Suppressor macrophage treated with lipopolysaccharide for 4 hours (primary cell): ENCODE results near the gene MIF.
"Not testable (repeated sequence)": the region's sequence is repeated elsewhere in the genome, so short reads cannot be mapped to it uniquely, and the experiment has no call there.

Experiments used
- DNase-seq: peaks from one replicate; pipeline ENCODE4 v3.0.0-alpha.2; 2020

MIF gene

GRCh38 chr22:23877566-23877965 is 16.6 kb upstream of the MIF start:
- no peak for DNase-seq

DNA sequence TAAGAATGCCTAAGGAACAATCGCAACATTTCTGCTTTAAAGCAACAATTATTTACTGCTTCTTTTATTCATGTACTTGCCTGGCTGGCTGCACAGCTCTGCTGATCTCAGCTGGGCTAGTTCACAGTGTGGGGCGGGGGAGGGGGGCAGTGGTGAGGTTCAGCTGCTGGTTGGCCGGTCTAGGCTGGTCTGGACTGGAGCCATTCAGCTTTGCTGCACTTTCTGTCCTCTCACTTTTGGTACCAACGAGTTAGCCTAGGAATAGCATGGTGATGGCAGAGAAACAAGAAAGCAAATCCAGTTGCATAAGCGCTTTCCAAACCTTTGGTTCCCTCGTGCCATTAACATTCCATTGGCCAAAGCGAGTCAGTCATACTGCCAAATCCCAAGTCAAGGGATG is 16.0 kb upstream of the MIF start:
- no peak for DNase-seq

DNA sequence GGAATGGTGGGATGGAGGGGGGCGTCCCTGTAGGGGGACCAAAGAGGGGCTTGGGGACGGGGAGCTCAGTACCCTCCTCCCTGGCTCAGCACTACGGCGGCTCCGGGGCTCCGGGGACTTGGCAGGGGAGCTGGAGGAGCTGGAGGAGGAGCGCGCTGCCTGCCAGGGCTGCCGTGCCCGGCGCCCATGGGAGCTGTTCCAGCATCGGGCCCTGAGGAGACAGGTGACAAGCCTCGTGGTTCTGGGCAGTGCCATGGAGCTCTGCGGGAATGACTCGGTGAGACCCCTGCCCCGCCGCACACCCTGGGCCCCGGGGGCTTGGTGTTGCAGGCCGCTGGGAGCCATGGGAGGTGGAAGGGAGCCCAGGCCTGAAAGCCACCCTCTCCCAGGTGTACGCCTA is 11.8 kb upstream of the MIF start:
- no peak for DNase-seq

DNA sequence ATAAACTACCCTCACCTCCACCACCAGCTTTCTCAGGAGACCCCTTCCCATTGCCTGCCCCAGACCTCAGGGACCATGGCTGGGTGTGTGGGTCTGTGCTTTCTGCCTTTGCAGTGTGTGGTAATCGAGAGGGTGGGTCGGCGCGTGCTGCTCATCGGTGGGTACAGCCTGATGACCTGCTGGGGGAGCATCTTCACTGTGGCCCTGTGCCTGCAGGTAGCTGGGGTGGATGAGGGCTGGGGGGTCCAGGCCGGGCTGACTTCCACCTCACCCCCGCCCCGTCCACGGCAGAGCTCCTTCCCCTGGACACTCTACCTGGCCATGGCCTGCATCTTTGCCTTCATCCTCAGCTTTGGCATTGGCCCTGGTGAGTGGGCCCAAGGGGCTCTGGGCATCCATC is 10.5 kb upstream of the MIF start:
- DNase-seq, result no peak

DNA sequence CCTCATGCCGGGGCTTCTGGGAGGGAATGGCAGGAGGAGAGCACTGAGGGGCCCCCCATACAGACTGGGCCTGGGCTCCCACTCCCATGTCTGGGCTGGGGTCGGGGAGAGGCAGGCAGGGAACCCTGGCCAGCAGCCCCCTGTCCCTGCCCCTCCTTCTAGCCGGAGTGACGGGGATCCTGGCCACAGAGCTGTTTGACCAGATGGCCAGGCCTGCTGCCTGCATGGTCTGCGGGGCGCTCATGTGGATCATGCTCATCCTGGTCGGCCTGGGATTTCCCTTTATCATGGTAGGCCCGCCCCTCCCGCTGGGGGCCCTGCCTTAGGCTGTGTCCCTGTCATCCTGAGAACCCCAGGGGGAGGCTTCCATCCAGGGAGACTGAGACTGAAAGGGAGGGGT is 10.0 kb upstream of the MIF start:
- DNase-seq, result no peak

DNA sequence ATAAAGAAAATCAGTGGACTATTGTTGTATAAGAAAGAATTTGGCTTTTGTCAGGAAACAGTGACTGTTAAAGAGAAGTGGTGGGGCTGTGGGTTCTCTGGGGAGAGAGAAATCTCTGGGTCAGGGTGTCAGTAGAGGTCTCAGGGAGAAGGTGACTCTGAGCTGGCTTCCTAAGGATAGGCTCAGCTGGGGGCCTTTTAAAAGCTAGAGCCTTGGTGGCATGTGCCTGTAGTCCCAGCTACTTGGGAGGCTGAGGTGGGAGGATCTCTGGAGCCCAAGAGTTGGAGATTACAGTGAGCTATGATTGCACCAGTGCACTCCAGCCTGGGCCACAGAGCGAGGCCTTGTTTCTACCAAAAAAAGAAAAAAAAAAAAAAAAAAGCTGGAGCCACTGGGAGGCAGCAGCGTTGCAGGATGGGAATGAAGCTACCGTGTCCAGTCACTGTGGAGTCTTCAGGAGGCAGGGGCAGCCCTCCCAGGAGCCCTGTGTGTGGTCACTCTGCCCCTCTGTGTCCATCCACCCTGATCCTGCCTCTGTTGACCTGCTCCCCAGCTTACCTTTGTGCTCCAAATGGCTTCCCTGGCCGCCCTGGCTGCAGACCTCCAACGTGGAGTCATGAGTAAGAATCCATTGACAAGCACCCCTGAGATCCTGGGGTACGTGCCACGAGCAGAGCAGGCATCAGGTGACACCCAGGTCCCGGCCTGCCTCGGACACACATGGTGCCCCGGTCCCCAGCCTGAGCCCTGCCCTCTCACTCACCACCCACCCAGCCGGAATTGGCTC is 5.4 kb upstream of the MIF start:
- peak; percentile 21 for DNase-seq

- no peak for DNase-seq
Observed at GRCh38 chr22:23889620-23890019, 4.6 kb upstream of the MIF start.

DNA sequence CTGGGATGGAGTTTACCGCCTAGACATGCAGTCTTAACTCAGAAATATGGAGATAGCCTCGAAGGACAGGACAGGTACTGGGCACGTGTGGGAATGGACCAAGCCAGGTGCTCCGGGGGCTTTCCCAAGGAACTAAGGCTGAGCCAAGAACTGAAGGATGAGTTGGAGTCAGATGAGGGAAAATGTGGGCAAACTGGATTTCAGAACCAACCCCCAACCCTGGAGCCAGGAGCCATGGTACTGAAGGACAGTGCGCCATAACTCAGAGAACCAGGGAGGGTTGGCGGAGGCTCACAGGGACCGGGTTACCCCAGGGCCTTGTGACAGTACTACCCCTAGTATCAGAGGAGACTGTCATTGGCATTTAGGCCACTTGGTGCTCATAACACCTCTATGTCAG is 2.5 kb upstream of the MIF start:
- no peak for DNase-seq

- no peak for DNase-seq
Observed at GRCh38 chr22:23892130-23892529, 2.1 kb upstream of the MIF start.

DNA sequence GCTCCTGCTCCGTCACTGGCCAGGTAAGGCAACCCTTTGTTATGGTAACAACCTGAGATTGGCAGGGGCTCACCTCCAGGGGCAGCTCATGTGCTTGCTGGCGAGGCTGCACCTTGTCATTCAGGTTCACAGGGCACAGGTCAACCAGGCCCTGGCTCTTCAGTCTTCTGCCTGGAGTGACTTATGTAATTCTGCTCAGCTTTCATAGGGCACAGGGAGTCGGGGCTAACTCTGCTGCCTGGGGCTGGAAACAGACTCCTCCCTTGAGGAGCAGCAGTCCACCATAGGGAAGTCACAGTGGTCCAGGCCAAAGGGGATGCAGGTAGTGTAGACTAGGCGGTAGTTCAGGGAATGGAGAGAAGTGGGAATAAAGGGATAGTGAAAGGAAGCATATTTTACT is 1.5 kb upstream of the MIF start:
- DNase-seq, result no peak

DNA sequence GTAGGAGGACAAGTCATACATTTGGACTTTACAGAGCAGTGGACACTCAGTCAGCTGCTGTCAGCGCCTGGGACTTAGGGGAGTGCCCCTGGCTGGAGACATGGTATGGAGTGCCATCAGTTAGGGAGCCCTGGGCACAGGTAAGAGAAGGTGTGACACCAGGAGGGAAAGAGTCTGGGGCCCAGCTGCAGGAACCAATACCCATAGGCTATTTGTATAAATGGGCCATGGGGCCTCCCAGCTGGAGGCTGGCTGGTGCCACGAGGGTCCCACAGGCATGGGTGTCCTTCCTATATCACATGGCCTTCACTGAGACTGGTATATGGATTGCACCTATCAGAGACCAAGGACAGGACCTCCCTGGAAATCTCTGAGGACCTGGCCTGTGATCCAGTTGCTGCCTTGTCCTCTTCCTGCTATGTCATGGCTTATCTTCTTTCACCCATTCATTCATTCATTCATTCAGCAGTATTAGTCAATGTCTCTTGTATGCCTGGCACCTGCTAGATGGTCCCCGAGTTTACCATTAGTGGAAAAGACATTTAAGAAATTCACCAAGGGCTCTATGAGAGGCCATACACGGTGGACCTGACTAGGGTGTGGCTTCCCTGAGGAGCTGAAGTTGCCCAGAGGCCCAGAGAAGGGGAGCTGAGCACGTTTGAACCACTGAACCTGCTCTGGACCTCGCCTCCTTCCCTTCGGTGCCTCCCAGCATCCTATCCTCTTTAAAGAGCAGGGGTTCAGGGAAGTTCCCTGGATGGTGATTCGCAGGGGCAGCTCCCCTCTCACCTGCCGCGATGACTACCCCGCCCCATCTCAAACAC is 850 bp upstream of the MIF start:
- no peak for DNase-seq

DNA sequence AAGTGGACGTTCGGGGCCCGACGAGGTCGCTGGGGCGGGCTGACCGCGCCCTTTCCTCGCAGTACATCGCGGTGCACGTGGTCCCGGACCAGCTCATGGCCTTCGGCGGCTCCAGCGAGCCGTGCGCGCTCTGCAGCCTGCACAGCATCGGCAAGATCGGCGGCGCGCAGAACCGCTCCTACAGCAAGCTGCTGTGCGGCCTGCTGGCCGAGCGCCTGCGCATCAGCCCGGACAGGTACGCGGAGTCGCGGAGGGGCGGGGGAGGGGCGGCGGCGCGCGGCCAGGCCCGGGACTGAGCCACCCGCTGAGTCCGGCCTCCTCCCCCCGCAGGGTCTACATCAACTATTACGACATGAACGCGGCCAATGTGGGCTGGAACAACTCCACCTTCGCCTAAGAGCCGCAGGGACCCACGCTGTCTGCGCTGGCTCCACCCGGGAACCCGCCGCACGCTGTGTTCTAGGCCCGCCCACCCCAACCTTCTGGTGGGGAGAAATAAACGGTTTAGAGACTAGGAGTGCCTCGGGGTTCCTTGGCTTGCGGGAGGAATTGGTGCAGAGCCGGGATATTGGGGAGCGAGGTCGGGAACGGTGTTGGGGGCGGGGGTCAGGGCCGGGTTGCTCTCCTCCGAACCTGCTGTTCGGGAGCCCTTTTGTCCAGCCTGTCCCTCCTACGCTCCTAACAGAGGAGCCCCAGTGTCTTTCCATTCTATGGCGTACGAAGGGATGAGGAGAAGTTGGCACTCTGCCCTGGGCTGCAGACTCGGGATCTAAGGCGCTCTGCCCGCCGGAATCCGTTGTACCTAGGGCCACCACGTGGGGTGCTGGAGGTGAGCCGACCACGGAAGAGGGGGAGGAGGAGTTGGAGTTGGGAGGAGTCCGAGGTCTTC is 771 bp downstream of the MIF start:
- DNase-seq, result peak; percentile 64

- DNase-seq, result no peak
Observed at GRCh38 chr22:23895599-23896144, 1.5 kb downstream of the MIF start.

DNA sequence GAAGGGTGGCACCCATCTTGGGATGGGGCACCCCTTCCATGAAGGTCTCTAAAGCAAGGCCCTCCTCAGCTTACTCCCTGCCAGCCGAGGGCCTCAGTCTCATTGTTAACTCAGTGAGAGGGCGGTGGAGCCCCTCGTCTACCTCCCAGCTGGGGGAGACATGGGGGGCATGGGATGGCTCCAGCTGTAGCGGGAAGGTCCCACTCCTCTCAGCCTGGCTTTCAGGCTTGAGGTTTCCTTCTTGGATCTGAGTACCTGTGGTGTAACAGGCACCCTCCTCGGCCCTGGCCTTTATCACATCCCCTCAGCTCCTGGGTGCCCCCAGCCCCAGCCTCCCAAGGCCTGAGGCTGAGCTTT is 2.0 kb downstream of the MIF start:
- DNase-seq, result no peak

DNA sequence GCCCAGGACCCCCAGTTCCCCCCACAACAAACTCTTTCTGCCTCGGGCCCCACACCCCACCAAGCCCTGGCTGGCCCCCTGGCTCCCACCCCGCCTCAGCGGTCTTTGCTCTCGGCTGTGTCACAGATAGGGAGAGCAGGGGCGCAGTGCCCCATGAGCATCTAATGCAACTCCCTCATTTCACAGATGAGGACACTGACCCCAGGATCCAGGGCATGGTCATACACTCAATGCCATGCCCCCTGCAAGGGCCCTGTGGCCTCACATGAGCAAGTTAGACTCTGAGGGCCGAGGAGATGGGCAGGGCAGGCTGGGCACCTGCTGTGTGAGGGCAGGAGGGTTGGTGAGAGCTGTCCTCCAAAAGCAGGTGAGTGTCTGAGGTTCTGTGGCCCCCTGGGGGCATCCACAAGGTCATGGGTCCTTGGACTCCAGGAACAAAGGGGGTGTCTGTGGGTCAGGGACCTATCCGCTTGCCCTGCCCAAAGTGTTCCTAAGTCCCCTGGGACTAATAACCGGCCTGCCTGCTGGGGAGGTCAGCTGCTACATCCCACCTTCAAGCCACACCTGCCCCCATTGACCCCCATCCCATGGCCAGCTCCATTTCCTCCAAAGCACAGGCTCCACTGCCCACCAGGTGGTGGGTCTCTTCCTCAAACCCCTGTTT is 2.5 kb downstream of the MIF start:
- DNase-seq, result no peak

- DNase-seq, result no peak
Observed at GRCh38 chr22:23897320-23897719, 3.1 kb downstream of the MIF start.

DNA sequence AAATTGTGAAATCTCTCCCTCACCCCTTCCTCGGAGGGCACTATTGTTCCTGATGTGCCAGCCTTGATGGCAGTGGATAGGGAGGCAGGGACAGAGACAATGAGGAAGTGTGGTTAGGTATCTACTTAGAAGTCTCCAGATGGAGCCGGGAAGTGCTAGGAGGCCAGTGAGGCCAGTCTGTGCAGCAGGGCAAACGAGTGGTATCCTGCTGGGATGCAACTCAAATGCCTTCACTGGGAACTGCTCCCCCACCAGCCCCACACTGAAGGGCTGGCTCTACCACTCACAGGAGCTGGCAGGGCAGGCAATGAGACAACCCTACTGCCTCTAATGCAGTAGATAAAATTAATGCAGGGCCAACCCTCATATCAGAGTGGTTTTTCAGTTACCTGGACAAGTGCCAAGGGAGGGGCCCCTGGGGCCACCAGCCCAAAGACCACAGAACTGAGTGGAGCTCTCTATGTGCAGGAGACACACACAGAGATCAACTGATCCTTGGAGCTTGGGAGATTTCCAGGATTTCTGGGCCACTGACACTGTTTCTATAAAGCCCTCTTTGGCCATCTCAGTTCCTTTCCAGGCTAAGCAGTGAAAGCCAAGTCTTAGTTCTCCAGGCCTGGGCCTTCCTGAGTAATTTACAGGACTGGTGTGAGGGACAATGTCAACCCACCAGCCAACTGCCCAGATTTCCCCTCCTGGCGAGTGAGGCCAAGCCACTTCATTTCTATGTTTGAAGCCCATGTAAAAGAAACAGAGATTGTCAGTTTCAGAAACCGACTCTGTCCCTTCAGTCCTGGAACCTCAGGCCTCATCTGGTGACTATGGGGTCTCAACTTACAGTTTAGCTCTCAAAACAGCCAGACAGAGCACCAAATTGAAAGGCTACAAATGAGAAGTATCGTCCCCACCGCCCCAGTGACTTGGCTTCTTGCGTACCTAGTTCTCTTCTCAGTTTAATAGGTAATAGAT is 4.1 kb downstream of the MIF start:
- no peak for DNase-seq

DNA sequence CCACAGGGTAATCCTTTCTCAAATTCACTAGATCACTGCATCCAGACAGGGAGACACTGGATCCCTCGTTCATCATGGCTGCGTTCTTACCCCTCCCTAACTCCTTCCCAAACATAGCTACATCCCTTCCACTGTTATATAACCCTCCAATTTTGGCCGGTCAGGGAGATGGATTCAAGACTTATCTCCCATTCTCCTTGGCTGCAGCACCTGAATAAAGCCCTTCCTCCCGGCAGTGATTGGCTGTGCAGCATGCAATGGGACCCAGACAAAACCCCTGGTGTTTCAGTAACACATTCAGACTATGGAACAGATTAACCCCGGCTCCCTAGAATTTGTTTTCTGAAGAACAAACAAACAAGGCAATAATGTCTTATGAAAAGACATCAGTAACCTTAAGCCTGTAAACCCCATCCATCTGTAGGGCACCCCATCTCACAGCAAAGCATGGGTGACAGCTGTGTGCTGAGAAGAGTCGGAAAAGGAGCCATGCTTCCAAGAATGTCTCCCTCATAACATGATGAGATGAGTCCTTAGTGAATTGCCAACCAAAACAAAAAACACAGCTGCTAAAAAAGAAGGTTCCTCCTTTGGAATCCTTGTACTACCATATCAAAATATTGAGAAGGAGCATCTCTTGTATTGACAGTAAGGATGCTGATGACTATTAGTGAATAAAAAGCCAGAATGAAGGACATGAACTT is 5.0 kb downstream of the MIF start:
- no peak for DNase-seq

DNA sequence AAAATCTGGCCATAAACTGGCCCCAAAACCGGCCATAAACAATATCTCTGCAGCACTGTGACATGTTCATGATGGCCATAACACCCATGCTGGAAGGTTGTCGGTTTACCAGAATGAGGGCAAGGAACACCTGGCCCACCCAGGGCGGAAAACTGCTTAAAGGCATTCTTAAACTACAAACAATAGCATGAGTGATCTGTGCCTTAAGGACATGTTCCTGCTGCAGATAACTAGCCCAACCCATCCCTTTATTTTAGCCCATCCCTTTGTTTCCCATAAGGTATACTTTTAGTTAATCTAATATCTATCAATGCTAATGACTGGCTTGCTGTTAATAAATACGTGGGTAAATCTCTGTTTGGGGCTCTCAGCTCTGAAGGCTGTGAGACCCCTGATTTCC is 6.0 kb downstream of the MIF start:
- DNase-seq, result not testable (repeated sequence)

GRCh38 chr22:23901600-23901999 is 7.4 kb downstream of the MIF start:
- no peak for DNase-seq
